ENCODE measurements around the gene ZNF518B. TPM values are rescaled to one million over a fixed set of nuclear protein-coding genes. Genes with fewer than 3 reads are reported as not detected.

Gene ZNF518B, protein sequence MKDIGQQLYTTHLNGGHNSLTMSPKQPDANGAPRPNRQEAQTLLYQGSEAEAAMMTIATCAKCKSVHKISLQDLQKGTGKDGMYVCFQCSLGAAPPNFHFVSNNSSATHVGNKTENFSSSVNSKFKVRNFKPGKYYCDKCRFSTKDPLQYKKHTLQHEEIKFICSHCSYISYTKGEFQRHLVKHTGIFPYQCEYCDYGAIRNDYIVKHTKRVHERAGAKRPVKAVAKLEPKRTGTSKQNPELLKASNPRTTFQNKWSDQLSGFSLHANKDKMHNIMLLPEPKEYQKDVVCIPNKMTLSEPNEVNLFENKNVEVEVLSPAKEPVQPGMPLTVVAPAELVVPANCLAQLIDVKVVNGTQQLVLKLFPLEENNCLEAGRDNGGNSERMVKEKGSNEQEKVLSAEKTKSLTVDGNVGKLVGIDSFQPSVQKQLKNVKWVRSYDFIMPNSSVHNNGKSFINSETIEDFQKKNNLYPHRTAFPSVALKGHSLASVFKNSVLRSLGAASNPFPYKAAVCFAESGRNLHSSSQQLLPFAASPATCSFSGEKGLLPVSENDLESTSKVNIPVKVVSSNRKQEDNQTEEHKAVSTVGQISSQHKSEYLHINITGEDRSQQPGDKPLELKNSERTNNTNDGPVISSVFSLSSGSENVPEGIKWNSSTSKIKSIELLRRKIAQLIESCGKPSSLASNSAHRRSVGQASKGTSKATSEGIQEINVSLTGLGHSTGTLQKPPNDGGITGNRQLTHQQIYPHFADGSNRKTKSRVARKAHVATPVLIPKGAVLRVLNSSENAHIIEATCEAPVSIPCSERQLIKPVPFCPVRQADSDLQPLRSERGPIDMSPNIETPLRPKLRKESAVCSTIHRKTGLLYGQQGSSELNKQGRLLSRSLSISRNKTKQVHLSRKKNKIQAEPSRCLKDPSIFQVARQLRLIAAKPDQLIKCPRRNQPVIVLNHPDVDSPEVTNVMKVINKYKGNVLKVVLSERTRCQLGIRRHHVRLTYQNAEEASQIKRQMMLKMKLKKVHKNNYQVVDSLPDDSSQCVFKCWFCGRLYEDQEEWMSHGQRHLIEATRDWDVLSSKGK
- total RNA-seq: 26.1 and 35.3 TPM in 2 replicates

GRCh38 chr4:10457255-10457801, at the start of gene ZNF518B:
ZNF518B (minus strand) TSS chr4:10457426; CDS start chr4:10446328, 11,098 bp downstream.

Other genes with a start within 250 kb of the ZNF518B start
- gene CLNK, start 227.3 kb upstream of the ZNF518B start, total RNA-seq: not detected in 2 replicates

All from smooth muscle cell of trachea (primary cell).